NCI-H1930 (cell line): ENCODE results near the gene BCKDHB.
A peak's percentile ranks its signal among the peaks of the same experiment; 100 is the strongest.

Source experiments
- DNase-seq, 2 experiments: peaks; one replicate each; lab custom pipeline; 2025; lab: John Stamatoyannopoulos, UW

BCKDHB gene

DNA sequence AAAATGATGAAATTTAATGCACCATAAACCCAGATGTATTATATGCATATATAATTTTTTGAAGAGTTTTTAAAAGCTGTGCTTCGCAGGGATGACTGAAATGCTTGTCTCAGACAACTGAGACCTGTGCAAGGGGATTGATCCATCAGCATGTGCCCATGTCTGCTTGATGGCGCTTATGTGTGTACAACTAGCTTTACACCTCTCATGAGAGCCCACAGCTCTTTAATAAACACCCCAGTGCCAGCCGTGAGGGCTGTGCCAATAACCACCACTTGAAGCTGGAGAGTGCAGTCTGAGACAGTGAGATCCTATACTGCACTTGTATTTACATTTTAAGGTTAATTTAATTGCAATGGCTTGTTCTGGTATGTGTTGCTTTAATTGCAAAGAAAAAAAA is 225.5 kb downstream of the BCKDHB start:
- peak in 1 of 2 experiments; percentile 3 for DNase-seq

DNA sequence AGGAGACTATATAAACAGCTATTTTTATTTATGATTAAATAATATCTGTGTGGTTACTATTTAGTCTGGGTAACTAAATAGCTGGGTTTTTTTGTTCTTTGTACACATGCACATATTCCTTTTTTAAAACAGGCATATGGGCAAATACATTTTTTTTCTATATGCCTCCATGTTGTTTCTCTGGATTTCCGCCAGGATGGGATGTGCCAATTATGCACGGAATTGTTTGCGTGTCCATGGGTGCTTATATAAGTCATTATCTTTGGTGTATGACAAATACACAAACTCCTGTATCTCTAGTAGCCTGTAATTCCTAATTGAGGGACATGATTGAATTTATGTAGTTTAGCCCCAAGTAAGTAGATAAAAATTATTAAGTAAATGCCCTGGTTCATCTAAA is 226.9 kb downstream of the BCKDHB start:
- DNase-seq = peak; percentile 17 to 85

DNA sequence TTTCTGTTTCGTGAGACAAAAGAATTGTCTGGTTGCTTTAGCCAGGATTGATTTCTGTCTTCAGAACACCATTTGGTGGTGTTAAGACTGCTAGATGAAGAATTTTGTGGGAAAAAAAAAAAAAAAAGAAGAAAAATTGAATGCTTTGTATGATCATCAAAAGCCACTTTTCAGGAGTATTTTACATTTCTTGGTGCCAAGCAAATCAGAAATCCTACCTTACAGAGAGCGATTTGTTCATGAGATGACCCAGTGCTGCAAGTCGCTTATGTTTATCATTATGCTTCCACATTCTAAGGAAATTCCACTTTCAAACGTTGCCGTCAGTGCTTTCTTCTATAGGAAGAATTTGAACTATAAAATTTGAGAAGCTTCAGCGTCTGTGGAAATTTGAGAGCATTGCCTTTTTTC is 228.7 kb downstream of the BCKDHB start:
- no peak for DNase-seq

DNA sequence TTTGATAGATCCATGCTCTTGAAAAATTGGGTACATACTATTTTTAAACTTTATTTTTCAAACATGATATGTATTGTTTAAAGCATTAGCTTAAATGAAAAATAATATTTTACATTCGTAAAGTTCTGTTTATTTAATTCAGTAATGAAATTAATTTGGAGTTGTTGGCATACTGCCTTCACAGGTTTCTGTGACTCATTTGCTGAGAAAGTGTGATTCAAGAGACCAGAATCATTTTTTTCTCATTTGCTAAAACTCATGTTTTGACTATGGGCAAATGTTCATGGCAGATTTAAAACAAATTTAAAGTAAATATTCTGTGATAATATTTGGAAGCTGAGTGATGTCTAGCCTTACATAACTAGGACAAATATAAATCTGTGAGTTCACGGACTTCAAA is 230.4 kb downstream of the BCKDHB start:
- DNase-seq = no peak

DNA sequence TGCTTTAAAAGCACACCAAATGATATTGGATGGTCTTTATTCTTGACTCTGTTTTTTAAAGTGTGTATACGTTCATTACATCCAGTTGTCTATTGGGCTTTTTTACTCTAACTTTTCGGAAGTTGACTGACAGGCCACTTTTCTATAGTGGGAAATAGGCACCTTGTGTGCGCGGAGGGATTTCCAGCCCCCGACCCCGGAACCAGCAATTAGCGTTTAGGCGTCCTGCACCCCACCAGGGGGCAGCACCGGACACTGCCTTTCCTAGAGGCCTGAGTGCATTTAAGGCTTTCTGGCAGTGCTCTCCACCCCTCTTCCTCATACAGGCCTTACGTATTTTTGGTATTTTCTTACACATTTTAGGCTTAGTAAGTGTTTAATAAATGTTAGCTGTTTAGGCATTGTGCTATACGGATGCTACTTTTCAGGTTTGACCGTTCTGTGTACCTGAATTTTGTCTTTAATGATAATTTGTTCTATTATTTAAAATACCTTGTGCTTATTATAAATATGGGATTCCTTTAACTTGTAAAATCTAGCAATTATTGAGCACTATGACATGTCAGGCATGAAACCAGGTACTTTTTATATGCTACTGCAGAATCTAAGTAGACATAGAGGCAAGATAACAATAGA is 231.8 kb downstream of the BCKDHB start:
- DNase-seq = no peak

DNA sequence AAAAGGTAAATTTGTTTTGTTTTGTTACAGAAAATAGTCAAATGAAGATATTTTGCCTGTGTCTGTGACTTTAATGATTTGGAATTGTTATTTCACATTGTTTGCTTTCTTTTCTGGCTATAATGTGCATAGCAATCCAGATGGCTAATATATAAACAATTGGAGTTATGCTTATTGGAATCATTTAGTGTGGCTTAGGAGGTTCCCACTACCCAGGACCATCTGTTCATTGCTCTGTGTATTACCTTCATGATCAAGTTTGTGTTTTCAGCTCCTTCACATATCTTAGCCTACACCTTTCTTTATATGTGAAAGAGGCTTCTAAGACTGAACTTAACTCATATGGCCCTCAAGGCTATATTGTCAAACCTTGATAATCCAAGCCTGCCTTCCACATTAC is 232.9 kb downstream of the BCKDHB start:
- no peak for DNase-seq

DNA sequence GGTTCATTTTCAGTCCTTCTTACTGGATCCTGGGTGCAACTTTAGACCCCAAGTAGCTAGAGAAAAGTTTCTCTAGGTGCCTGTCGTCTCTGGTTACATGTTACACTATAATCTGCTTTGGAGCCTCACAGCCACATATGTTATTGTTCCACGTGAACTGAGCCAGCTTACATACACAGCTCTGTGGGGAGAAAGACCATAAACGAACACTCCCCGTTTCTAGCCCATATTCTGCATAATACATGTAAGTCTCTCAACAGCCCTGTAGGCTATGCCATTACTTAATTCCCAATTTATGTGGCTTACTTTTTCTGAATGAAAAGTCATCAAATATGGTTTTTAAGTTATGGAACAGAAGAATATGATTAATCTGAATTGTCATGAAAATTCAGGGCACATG is 233.8 kb downstream of the BCKDHB start:
- DNase-seq = no peak

DNA sequence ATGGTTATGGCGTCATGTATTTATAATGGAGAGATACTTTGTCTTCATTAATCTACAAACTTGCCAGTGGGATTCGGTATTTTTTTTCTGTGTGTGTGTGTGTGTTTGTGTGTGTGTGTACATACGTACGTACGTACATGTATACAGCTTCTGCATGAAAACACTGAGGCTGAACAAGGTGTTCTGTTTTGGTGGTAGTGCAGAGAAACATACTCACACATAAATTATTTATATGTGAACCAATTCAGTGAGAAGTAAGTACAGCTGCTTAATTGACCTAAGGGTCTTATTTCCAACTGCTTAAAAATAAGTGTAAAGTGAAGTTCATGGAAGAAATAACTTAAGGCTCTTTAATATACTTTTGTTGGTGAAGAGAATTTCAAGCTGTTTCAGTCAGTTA is 234.2 kb downstream of the BCKDHB start:
- no peak for DNase-seq

DNA sequence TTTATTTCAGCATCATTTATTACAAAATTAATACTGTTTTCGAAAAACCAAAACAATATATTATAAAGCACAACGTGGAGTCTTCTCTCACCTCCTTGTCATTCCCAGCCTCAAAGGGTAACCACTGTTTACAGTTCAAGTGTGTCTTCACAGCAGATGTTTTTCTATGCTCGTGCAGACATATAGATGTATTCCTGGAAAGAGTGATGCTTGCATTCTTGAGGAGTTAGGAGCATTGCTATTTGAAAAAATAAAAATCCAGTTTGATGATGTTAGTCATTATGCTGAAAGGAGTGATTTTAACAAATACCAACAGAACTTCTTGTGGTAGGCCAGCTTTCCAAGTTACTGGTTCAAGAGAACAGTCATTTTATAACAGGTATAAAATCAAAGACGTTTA is 234.9 kb downstream of the BCKDHB start:
- no peak for DNase-seq

DNA sequence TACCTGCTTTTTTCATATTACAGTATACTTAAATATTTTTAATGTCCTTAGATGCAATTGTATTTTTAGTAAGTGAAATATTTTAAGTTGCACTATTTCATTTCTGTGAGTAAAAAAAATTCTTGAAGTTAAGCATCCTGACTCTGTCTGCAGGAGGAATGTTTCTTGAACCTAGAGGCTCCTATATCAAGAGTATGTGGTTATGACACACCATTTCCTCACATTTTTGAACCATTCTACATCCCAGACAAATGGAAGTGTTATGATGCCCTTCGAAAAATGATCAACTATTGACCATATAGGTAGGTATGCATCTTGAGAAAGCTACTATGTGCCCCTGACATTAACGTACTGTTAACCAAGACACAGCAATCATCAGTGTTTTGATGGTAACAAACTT is 237.0 kb downstream of the BCKDHB start:
- DNase-seq = no peak

DNA sequence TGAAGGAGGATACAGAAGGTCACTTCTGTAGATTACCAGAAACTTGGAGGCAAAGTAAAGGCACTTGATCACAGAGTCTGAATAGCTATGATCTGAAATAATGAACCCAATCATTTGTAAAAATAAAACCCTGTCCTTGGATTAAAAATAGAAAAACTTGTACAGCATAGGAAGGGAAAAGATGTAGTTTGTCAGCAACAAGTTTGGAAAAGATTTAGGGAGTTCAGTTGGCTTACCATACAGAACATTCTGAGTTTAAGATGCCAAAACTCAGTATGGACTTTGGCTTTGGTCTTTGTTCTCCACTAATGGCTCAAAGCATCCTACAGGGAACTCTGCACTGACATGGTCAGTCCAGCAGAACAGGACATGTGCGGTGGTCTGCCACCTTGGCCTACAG is 240.6 kb downstream of the BCKDHB start:
- no peak for DNase-seq

DNA sequence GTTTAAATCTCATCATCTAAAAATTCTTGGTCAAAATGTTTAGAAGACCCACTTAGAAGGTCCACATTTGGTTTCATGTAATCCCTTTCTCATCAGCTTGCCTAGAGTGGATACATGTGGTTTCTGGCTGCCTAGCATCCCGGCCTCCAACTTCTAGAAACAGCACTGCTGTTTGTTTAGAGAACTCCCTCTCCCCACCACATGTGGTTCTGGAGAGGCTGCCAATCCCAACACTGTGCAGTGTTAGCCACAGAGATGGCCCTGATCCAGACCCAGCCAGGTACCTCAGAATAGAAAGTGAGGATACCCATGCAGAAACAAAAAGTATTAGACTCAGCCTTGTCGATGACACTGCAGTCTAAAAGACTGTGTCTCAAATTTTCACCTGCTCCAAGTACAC is 241.8 kb downstream of the BCKDHB start:
- no peak for DNase-seq

DNA sequence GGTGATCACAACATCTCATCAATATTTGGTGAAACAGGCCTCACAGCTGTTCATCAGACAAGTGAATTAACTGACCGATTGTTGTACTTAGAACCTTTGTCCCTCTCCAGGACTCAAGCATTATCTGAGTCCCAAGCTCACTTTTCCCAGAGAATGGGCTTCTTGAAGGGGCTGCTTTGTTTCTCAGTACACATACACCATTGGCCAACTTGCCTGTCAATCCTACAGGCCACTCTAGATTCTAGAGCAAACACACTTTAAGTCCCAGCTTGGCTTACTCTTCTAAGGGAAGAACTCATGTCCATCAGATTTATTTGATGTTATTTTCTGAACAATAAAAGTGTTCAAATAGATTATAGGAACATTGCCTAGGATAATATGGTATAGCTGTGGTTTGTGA is 249.5 kb downstream of the BCKDHB start:
- no peak for DNase-seq

DNA sequence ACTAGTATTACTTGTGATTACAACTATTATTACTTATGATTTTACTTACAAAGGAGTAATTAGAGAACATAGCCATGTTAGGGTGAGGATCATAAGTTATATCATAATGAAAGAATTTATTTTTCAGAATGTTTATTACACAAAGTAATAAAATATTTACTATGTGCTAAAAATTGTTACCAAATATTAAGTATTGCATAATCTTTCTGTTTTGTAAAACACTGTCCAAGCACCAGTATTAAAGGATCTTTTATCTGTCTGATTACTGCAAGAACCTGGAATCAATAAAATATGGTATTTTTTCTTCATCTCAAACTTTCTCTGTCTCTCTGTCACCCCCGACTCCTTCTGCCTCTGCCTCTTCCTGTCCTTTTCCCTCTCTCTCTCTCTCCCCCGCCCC is 250.1 kb downstream of the BCKDHB start:
- no peak for DNase-seq

DNA sequence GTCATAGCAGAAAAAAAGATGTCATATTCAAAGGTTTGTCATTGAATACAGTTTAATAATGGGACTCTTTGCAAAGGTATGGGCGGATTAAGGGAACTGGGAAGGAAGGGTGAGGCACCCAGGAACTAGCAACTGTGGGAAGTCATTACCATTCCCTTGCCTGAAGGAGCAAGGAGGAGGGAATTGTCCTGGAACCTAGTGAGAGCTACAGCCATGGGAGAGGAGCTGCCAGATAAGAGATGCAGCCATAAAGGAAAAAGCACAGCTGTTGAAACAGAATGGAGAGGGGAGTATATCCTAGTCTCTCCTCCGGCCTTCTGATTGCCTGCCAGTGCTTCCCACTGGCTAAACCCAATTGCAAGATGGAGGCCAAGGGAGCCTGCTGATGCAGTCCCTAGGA is 250.6 kb downstream of the BCKDHB start:
- no peak for DNase-seq

DNA sequence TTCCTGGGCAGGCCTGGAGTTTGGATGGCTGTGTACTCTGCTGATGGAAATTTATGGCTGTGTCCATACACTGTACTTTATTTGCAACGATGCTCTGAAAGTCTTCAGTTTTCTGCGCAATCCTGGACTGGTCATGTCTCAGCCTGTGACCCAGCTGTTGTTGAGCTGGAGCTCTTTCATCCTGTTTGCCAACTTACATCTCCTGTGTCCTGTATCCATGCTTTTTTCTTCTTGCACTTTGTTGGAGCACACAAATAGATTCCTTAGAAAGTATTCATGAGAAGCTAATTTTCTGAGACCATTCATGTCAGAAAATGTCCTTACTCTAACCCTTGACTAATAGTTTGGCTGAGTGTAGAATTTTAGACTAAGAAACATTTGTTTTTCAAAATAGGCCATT is 251.2 kb downstream of the BCKDHB start:
- no peak for DNase-seq

DNA sequence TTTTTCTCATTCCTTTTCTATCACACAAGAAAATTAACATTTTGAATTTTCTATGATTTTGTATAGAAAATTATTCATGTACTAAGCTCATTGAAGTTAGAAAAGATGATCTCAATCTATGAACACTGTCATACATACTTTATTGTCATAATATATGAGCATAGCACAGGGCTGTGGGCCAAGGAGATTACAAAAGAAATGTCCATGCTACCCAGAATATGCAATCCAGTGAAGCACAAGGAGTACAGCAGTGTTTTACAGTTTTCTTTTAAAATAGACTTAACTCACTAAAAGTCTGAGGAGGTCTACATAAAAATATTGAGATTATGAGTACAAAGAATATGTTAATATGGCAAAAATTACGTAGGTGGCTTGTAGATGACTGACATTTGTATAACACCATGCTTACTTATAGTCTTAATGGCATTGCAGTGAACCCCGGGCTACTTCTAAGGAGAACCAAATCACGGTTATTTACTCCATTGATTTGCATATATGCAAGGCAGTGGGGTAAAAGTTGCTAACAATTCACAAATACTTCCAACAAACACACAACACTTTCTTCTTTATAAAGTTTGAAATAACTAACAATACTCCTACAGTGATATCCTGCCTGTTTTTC is 257.1 kb downstream of the BCKDHB start:
- DNase-seq = no peak

DNA sequence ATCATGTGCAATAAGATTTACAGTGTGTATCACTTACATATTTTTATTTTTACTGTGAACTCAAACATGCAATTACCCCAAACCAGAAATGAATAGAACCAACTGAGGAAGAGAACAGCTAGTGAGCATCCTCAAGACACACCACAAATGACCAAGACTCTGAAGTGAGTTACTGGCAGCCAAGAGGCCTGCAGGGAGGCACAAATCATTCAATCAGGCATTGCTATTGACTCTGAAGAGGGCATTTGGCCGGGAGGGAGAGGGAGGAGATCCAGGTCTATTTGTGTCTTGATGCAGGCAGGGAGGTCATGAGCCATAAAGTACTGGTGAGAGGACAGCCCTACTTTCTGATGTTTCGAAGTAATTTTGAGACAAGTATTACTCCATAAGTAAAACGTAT is 257.7 kb downstream of the BCKDHB start:
- DNase-seq = no peak

DNA sequence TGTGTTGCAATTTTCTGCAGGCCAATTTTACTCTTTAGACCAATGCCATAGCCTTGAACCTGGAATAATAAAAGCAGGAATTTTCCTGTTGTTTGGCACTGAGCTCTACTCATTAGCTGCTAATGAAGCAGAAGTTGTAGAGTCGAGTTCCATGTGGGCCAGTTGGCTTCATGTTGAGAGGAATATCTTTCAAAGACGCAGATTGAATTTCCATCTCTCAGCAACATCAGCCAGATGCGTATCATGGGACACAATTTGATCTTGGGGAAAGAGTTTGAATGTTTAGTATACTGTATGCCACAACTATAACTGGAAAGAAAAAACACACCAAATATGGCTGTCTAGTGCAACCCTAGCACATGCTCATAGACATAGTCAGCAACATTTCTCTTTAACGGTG is 259.6 kb downstream of the BCKDHB start:
- DNase-seq = no peak

DNA sequence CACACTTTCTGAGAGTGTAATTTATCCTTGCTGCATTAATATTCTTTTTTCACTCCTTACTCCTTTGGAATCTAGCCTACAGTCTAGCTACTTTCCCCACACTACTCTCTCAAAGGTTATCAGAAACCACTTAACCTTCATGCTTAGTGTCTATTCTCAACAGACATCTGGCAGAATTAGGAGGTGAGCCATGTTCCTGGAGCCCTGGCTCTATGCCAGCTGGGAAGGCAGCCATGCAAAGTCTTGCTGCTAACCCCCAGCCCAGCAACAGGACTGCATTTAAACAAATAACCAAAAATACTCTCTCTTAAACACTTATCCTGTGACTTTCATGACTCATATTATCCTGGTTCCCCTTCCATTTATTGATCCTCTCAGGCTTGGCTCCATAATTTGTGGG is 260.2 kb downstream of the BCKDHB start:
- DNase-seq = no peak

DNA sequence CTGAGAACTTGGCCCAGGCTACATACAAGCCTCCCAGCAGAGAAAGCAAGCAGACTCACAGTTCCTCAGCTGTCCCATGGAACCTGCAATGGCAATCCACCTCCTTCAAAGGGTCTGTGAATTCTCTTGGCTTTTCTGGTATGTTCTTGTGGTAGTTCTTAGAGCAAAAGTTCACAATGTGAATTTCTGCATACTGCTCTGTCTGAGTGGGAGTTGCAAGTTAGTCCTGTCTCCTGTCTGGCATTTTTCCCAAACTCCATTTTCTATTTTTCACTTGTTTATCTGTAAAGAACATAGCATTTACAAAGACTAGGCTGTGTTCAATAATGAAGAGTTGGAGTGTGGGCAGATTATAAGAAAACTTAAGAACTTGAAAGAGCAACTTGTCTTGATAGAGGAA is 269.9 kb downstream of the BCKDHB start:
- DNase-seq = no peak

DNA sequence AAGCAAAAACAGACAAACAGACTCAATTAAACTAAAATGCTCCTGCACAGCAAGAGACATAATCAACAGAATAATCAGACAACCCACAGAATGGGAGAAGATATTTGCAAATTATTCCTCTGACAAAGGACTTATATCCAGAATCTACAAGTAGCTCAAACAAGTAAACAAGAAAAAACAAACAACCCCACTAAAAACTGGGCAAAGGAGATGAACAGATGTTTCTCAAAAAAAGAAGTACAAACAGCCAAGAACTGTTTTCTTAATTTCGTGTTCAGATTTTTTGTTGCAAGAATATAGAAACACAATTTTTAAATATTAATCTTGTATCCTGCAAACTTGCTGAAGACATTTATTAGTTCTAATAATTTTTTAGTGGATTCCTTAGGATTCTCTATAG is 274.1 kb downstream of the BCKDHB start:
- DNase-seq = no peak

DNA sequence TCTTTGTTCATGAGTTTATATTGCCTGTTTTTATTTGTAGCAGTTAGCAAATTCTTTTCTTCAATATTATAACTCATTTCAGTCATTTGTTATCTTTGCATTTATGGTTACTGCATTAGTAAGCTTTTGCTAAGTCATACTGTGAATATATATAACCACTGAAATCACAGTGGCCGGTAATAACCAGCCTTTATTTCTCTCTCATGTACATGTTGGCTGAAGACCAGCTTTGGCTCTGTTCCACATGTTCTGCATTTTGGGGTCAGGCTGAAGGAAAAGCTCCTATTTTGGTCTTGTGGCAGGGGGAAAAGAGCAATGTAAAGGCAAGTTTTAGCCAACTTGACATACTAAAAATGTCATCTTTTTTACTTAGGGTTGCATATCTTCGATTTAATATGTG is 276.3 kb downstream of the BCKDHB start:
- DNase-seq = no peak

DNA sequence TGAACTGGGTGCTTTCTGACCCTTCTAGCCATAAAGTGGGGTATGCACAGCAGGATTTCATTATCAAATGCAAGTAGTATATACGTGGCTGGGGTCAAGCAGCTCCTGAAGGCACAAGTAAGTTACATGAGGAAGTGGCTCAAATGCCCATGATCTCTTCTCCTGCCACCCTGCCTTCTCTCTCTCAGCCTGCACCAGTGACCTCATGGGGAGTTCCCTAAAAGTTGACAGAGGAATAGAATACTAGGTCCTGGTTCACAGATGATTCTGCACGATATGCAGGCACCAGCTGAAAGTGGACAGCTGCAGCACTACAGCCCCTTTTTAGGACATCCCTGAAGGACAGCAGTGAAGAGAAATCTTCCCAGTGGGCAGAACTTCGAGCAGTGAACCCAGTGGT is 282.0 kb downstream of the BCKDHB start:
- no peak for DNase-seq
